Adrenal gland (tissue), 5 donors: ENCODE measurements around the gene LRRC8D.

Experiments used
- CTCF ChIP-seq, 6 experiments: fragments of 450-650 bp in 4 of 6; fragments of 200-600 bp in 2 of 6; sonication (generic) in 1 of 6; IDR thresholded peaks; 1 replicate in 5 of 6; 2 replicates in 1 of 6; pipeline versions ENCODE4 v1.5.1 to v1.8.0; 2016 to 2021; ENCODE audit warnings: antibody characterized with exemption in 6 of 6, mild to moderate bottlenecking in 2 of 6, moderate library complexity in 1 of 6
- POLR2A ChIP-seq, 2 donors: fragments of 450-650 bp; IDR thresholded peaks; one replicate each; pipeline ENCODE4 v1.6.1; 2017; ENCODE audit warnings: antibody characterized with exemption in 2 of 2, mild to moderate bottlenecking in 2 of 2, moderate library complexity in 1 of 2
- donor health status: DM: no; HTN: no; CAD: no.

GRCh38 chr1:89877756-89878155, 56.9 kb downstream of the LRRC8D start:
- TF ChIP-seq CTCF (IDR thresholded peaks at IDR 0.05) (no peak), POLR2A (IDR thresholded peaks at IDR 0.05) (no peak)
